MCF 10A (cell line): Measurements from ENCODE around the gene TMEM97. TPM values are rescaled to one million over a fixed set of nuclear protein-coding genes. Genes with fewer than 3 reads are reported as not detected.
A peak's percentile ranks its signal among the peaks of the same experiment; 100 is the strongest.
"Not testable (repeated sequence)": the region's sequence is repeated elsewhere in the genome, so short reads cannot be mapped to it uniquely, and the experiment has no call there.

Experiments
- BruUV-seq: library from RNA; stranded (reverse); fragments of 400-500 nt; replicated peaks from 2 replicates; lab custom pipeline; 2021; lab: Mats Ljungman, UMichigan
- CTCF ChIA-PET: fragments of 300-600 bp; sonication (Branson Sonifier 250); formaldehyde crosslinking; extraction: SDS; loops from one replicate; lab custom pipeline; 2021; ENCODE audit warnings: antibody characterized with exemption, inconsistent platforms; lab: Yijun Ruan, JAX
- POLR2A ChIA-PET: fragments of 300-600, 350-650 bp; sonication (Branson Sonifier 250); formaldehyde crosslinking; extraction: SDS; loops from one replicate; lab custom pipeline; 2020; ENCODE audit warnings: antibody characterized with exemption, inconsistent platforms; lab: Yijun Ruan, JAX
- DNase-seq: peaks from one replicate; pipeline ENCODE4 v3.0.0-alpha.2; 2018; ENCODE audit not compliant: unreplicated experiment
- H3K27ac Mint-ChIP-seq: one replicate; pipeline ENCODE4 v1.8.0; 2022; ENCODE audit warnings: mild to moderate bottlenecking, low read depth, mixed read lengths; ENCODE audit not compliant: unreplicated experiment
- H3K27me3 Mint-ChIP-seq: one replicate; pipeline ENCODE4 v1.8.0; 2022; ENCODE audit warnings: mixed read lengths; ENCODE audit not compliant: insufficient read depth, unreplicated experiment
- H3K36me3 Mint-ChIP-seq: one replicate; pipeline ENCODE4 v1.8.0; 2022; ENCODE audit warnings: mild to moderate bottlenecking, moderate library complexity, mixed read lengths; ENCODE audit not compliant: insufficient read depth, unreplicated experiment
- H3K4me1 Mint-ChIP-seq: one replicate; pipeline ENCODE4 v1.8.0; 2022; ENCODE audit warnings: mixed read lengths; ENCODE audit not compliant: insufficient read depth, unreplicated experiment
- H3K4me3 Mint-ChIP-seq: one replicate; pipeline ENCODE4 v1.8.0; 2022; ENCODE audit warnings: mild to moderate bottlenecking, moderate library complexity, mixed read lengths; ENCODE audit not compliant: unreplicated experiment
- H3K9me3 Mint-ChIP-seq: one replicate; pipeline ENCODE4 v1.8.0; 2022; ENCODE audit warnings: mixed read lengths; ENCODE audit not compliant: unreplicated experiment
- intact Hi-C: fragments of 100-400 bp; cut with micrococcal nuclease; formaldehyde crosslinking; loops from 2 replicates; pipeline ENCODE4 v1.14.1; 2022
- total RNA-seq: library from RNA; stranded (reverse); gene quantifications from 2 replicates; pipeline ENCODE4 v1.2.3, GENCODE V29; 2022
- TF ChIP-seq, protein P1 (sequence below): fragments of 200-600 bp; IDR thresholded peaks from one replicate; pipeline ENCODE4 v1.8.0; 2022; ENCODE audit warnings: antibody characterized with exemption, mild to moderate bottlenecking; ENCODE audit not compliant: unreplicated experiment

Gene TMEM97
- total RNA-seq, 1 experiment from 2014 or later = 12.1 TPM

GRCh38 chr17:28338056-28338768 is 19.2 kb downstream of the TMEM97 start:
- POLR2A ChIA-PET = interaction anchor here (0.7 to 2.1 kb wide), 4 partner anchors 8 to 45 kb away, joined by 3 to 13 read pairs (median 9); partner anchors contain the start of gene POLDIP2
- no peaks in the 10 kb centered on the region for H3K27me3 Mint-ChIP-seq
- H3K9me3 Mint-ChIP-seq = no peaks in the 10 kb centered on the region
- intact Hi-C loops = loop anchor here (5.0 to 10.0 kb wide), 4 partner anchors 79 to 207 kb away; no protein-coding TSS in a partner anchor
- TF ChIP-seq, protein P1, sequence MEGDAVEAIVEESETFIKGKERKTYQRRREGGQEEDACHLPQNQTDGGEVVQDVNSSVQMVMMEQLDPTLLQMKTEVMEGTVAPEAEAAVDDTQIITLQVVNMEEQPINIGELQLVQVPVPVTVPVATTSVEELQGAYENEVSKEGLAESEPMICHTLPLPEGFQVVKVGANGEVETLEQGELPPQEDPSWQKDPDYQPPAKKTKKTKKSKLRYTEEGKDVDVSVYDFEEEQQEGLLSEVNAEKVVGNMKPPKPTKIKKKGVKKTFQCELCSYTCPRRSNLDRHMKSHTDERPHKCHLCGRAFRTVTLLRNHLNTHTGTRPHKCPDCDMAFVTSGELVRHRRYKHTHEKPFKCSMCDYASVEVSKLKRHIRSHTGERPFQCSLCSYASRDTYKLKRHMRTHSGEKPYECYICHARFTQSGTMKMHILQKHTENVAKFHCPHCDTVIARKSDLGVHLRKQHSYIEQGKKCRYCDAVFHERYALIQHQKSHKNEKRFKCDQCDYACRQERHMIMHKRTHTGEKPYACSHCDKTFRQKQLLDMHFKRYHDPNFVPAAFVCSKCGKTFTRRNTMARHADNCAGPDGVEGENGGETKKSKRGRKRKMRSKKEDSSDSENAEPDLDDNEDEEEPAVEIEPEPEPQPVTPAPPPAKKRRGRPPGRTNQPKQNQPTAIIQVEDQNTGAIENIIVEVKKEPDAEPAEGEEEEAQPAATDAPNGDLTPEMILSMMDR = no peak
- peak overlapping the region; percentile 97 for H3K27ac Mint-ChIP-seq
- H3K4me3 Mint-ChIP-seq = peak overlapping the region; percentile 96
- peaks cover 36% of the 10 kb centered on the region for H3K4me1 Mint-ChIP-seq
- CTCF ChIA-PET = interaction anchor here (0.6 to 2.6 kb wide), 9 partner anchors 8 to 154 kb away, joined by 3 to 13 read pairs (median 4); no protein-coding TSS in a partner anchor
- peaks cover 39% of the 10 kb centered on the region for H3K36me3 Mint-ChIP-seq
- no TSS peak for BruUV-seq
- peak; percentile 65 for DNase-seq

- intact Hi-C loops = loop anchor here (5.0 to 10.0 kb wide), 4 partner anchors 79 to 206 kb away; no protein-coding TSS in a partner anchor
- not testable (repeated sequence) for H3K27me3 Mint-ChIP-seq, H3K9me3 Mint-ChIP-seq, DNase-seq, BruUV-seq
- H3K4me1 Mint-ChIP-seq = peaks cover 35% of the 10 kb centered on the region
- peak overlapping the region; percentile 96 for H3K4me3 Mint-ChIP-seq
- CTCF ChIA-PET = interaction anchor here (0.6 to 2.6 kb wide), 7 partner anchors 7 to 154 kb away, joined by 3 to 13 read pairs (median 4); no protein-coding TSS in a partner anchor
- peak overlapping the region; percentile 97 for H3K27ac Mint-ChIP-seq
- POLR2A ChIA-PET = interaction anchor here (1.8 to 2.1 kb wide), 2 partner anchors 9 to 19 kb away, joined by 7 to 11 read pairs; partner anchors contain the start of gene POLDIP2
- H3K36me3 Mint-ChIP-seq = peaks cover 44% of the 10 kb centered on the region
Measured at GRCh38 chr17:28338769-28339212, 19.8 kb downstream of the TMEM97 start.

GRCh38 chr17:28339431-28339830 is 20.4 kb downstream of the TMEM97 start:
- no peak for DNase-seq
- no peaks in the 10 kb centered on the region for H3K27me3 Mint-ChIP-seq
- no peak overlapping the region for H3K27ac Mint-ChIP-seq
- no peaks in the 10 kb centered on the region for H3K9me3 Mint-ChIP-seq
- H3K4me3 Mint-ChIP-seq = no peak overlapping the region
- intact Hi-C loops = loop anchor here (5.0 to 10.0 kb wide), 4 partner anchors 78 to 205 kb away; no protein-coding TSS in a partner anchor
- H3K4me1 Mint-ChIP-seq = peaks cover 28% of the 10 kb centered on the region
- POLR2A ChIA-PET = interaction anchor here (0.9 kb wide), 1 partner anchor 9 kb away, joined by 3 read pairs; no protein-coding TSS in a partner anchor
- CTCF ChIA-PET = interaction anchor here (2.6 kb wide), 1 partner anchor 107 kb away, joined by 13 read pairs; no protein-coding TSS in a partner anchor
- no TSS peak for BruUV-seq
- H3K36me3 Mint-ChIP-seq = peaks cover 51% of the 10 kb centered on the region
- TF ChIP-seq, protein P1 = no peak

- Mint-ChIP-seq H3K36me3 (peaks cover 60% of the 10 kb centered on the region), H3K9me3 (no peaks in the 10 kb centered on the region), H3K4me3 (no peak overlapping the region), H3K27me3 (no peaks in the 10 kb centered on the region), H3K4me1 (peaks cover 23% of the 10 kb centered on the region), H3K27ac (no peak overlapping the region)
- POLR2A ChIA-PET = no interaction called here
- TF ChIP-seq, protein P1 = no peak
- intact Hi-C loops = no loop called here
- DNase-seq = no peak
- CTCF ChIA-PET = no interaction called here
- no TSS peak for BruUV-seq
Measured at GRCh38 chr17:28340374-28340773, 21.4 kb downstream of the TMEM97 start.
